Astrocyte (in vitro differentiated cells and primary cell): ENCODE results near the gene PRKAR2A.

Experiments used
- EZH2 ChIP-seq: IDR thresholded peaks from 2 replicates; pipeline ENCODE4 v1.6.1; 2012; ENCODE audit warnings: mild to moderate bottlenecking, low read length, inconsistent platforms; ENCODE audit not compliant: insufficient read depth
- TF ChIP-seq, protein P1 (sequence below): IDR thresholded peaks from 2 replicates; pipeline ENCODE4 v1.5.1; 2011; ENCODE audit warnings: low read depth, mild to moderate bottlenecking, inconsistent platforms, low read length, moderate library complexity; ENCODE audit not compliant: insufficient read depth

DNA sequence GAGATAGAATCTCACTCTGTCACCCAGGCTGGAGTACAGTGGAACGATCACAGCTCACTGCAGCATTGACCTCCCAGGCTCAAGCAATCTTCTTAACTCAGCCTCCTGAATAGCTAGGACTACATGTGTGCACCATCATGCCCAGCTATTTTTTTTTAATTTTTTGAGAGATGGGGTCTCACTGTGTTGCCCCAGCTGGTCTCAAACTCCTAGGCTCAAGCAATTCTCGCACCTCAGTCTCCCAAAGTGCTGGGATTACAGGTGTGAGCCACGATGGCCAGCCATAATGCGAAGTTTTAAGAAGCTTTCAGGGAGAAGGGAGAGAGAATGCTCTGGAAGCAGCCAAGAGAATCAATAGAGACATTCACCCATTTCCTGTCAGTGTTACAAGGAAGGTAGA, 42.7 kb downstream of the PRKAR2A start:
- no peak for TF ChIP-seq EZH2
- TF ChIP-seq, protein P1, sequence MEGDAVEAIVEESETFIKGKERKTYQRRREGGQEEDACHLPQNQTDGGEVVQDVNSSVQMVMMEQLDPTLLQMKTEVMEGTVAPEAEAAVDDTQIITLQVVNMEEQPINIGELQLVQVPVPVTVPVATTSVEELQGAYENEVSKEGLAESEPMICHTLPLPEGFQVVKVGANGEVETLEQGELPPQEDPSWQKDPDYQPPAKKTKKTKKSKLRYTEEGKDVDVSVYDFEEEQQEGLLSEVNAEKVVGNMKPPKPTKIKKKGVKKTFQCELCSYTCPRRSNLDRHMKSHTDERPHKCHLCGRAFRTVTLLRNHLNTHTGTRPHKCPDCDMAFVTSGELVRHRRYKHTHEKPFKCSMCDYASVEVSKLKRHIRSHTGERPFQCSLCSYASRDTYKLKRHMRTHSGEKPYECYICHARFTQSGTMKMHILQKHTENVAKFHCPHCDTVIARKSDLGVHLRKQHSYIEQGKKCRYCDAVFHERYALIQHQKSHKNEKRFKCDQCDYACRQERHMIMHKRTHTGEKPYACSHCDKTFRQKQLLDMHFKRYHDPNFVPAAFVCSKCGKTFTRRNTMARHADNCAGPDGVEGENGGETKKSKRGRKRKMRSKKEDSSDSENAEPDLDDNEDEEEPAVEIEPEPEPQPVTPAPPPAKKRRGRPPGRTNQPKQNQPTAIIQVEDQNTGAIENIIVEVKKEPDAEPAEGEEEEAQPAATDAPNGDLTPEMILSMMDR = no peak
